Activated CD4-positive, alpha-beta T cell treated with anti-CD3 and anti-CD28 coated beads for 48 hours (primary cell): ENCODE results near the gene NTPCR.

Experiments used
- DNase-seq: peaks from one replicate; pipeline ENCODE4 v3.0.0-alpha.2; 2020

Gene NTPCR

GRCh38 chr1:232965124-232965911, 14.9 kb downstream of the NTPCR start:
- DNase-seq = no peak

- DNase-seq = no peak
These were observed 15.5 kb downstream of the NTPCR start for GRCh38 chr1:232965912-232966217.

DNA sequence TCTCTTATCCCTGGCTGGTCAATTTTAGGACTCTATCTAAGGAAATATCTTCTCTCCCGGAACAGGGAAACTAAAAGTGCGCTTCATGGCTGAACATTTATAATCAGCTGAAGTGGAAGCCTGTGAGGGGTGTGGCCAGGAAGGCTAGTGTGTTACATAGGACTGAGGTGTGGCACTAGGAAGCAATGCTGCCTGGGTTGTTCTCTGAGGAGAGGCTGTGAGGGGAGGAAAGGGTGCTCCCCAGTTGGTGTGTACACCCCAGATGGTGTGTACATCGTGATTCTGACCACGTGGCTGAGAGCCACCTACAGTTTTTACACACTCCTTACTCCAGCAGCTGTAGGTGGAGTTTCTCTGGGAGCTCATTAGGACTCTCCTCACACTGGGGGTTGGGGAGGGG, 16.3 kb downstream of the NTPCR start:
- DNase-seq = no peak

DNA sequence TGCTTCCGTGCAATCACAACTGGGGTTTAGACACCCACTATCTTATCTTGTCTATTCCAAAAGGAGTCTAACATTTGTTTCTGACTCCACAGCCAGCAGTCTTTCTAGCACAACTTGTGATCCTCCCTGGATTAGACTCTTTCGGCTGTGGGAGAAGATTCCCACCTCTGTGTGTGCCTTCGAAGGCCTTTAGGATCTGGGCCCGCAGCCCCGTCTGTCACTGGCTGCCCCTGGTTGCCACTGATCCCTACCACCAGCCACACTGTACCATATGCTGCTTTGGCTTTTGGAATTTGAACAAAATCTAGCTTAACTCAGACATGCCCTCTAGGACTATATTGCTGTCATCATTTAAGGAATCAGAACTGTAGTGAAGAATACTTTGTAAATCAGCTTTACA, 18.0 kb downstream of the NTPCR start:
- no peak for DNase-seq

GRCh38 chr1:232968965-232969364, 18.6 kb downstream of the NTPCR start:
- DNase-seq = no peak

DNA sequence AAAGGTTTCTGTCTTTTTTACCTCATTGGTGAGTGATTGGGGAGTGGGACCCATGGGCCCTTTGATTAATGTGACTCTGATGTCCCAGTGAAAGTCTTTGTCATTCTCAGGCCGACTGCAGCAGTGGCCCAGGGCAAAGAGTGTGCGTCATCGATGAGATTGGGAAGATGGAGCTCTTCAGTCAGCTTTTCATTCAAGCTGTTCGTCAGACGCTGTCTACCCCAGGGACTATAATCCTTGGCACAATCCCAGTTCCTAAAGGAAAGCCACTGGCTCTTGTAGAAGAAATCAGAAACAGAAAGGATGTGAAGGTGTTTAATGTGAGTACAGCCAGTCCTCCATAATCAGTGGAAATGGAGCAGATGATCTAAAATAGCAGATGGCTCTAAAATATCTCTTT, 19.4 kb downstream of the NTPCR start:
- DNase-seq = no peak

GRCh38 chr1:232970508-232970907, 20.1 kb downstream of the NTPCR start:
- no peak for DNase-seq

DNA sequence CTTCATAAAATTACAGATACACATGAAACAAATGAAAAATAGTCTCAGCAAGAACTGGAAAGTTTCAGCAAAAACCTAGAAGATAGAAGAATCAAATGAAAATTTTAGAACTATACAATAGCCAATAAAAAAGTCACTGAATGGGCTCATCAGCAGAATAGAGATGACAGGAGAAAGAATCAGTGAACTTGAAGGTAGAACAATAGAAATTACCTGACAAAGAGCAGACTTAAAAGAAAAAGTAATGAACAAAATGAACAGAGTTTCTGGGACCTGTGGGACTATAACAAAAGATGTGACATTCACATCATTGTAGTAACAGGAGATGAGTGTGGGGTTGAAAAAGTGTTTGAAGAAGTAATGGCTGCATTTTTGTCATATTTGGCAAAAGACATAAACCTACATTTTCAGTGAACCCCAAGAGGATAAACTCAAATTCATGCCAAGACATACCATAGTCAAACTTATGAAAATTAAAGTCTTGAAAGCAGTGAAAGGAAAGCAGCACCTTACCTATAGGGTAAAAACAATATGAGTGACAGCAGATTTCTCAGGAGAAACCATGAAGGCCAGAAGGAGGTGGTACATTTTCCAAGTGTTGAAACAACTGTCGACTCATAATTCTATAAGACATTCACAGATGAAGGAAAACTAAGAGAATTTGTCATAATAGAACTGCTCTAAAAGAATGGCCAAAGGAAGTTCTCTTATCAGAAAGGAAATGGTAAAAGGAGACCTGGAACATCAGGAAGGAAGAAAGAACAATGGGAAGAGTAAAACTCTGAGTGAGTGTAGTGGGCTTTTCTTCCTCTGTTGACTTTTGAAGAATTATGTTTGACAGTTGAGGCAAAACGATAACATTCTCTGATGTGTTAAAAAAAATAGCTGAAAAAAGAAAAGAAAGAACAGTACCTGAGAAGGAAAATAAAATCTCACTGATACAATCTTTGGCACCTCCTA, 23.5 kb downstream of the NTPCR start:
- no peak for DNase-seq

DNA sequence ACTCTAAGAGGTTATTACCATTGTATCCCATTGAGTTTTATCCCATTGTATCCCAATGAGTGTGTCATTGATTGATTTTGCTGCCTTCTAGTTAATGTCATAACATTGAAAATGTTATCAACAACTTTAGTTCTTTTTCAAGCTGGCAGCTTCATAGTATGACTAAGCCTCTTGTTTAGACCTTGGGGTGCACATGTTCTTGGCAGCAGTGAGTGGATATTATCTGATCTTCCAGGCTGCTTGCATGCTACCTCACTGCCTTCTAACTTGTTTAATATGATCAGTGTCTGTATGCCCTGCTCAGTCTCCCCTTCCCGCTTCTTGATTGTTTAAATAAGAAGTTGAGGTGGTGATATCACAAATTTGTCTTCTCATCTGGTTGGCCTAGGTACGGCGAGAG, 24.6 kb downstream of the NTPCR start:
- no peak for DNase-seq

- DNase-seq = peak; percentile 24
These were observed 27.8 kb downstream of the NTPCR start for GRCh38 chr1:232978091-232978634.

DNA sequence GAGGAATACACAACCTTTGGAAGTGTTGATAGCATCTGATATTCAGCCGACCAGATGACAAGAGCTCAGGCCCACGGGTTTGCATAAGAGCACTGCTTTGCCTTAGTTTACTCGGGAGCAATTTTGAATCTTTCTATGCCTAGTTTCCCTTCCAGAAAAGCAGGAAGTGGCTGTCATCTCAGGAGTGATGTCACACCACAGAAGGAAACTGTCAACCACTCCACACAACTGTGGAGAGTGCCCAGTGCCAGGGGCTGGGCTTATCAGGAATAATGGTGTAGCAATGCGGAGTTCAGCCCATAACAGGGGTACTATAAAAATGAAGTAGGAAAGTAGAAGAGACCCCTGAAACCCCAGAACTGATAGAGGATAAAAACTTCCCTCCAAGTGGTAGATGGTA, 28.4 kb downstream of the NTPCR start:
- no peak for DNase-seq

GRCh38 chr1:232979558-232979957, 29.1 kb downstream of the NTPCR start:
- no peak for DNase-seq

GRCh38 chr1:232980355-232980978, 30.1 kb downstream of the NTPCR start:
- no peak for DNase-seq

DNA sequence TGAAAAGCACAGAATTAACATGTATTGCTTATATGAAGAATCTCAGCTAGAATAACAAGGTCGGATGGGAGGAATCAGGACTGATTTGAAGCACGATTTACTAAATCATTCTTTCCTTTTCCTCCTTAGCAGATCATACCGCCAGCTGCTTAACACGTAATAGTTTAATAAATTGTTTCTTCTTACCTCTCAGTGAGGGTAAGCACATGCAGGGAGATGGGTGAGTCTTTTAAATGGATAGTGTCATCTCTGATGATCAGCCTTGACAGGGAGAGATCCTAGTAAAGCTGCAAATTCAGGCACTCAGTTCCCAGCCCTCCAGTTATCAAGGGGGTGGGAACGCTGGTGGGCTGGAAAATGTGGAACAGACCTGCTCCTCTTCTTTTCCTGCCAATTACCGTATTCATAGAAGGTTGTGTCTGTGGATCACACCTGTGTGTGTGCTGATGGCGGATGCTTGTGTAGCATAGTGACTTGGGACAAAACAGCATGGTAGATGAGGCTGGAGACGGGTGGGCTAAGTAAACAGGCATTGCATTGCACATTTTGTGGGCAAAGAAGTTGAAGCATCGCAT, 30.7 kb downstream of the NTPCR start:
- no peak for DNase-seq

- DNase-seq = no peak
These were observed 32.0 kb downstream of the NTPCR start for GRCh38 chr1:232982238-232982944.

DNA sequence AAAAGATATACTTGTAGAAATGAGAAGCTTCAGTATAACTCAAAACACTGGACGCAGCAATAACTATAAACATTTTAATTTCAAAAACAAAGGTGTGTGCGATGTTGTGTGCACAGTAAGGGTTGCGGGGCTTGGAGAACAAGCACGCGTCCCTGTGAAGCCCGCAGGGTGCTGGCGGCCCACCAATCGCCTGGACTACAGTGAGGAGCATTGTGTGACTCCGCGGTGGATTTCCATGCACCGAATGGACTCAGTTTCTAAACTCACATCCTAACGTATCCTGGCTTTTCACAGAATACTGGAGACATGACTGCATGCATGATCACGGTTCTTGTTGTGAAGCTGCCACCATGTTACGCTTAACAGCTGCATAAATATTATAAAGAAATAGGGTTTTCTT, 33.0 kb downstream of the NTPCR start:
- DNase-seq = no peak

DNA sequence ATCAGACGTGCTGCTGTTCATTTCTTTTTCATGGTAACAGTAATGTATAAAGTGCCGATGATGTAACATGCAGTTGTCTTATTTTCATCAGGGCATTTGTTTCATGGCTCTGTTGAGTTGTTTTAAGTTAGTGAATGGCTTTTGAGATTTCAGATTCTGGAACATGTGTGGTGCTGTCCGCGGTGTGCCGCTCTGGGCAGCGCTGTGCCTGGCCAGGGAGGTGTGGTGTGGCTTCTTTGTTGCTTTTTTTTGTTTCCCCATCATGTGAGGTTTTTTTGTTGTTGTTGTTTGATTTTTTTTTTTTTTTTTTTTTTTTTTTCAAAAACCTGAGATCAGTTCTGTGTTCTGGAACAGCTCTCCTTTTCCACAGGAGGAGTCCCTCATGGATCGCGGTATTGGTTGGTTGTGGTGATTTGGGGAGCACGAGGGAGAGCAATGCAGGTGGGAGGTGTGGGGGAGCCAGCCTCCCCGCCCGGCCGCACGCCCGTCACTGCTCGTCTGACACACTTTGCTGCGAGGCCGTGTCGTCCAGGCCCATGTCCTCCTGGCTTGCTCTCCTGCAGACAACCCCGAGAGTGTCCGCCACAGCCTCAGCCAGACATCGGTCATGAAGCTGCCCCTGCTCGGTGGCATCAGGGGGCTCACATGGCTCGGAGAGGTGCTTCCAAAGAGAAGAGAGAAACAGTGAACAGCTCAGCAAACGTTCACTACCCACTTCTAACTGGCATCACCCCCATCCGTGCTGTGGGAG, 33.6 kb downstream of the NTPCR start:
- DNase-seq = no peak

GRCh38 chr1:232984577-232985425, 34.4 kb downstream of the NTPCR start:
- no peak for DNase-seq

DNA sequence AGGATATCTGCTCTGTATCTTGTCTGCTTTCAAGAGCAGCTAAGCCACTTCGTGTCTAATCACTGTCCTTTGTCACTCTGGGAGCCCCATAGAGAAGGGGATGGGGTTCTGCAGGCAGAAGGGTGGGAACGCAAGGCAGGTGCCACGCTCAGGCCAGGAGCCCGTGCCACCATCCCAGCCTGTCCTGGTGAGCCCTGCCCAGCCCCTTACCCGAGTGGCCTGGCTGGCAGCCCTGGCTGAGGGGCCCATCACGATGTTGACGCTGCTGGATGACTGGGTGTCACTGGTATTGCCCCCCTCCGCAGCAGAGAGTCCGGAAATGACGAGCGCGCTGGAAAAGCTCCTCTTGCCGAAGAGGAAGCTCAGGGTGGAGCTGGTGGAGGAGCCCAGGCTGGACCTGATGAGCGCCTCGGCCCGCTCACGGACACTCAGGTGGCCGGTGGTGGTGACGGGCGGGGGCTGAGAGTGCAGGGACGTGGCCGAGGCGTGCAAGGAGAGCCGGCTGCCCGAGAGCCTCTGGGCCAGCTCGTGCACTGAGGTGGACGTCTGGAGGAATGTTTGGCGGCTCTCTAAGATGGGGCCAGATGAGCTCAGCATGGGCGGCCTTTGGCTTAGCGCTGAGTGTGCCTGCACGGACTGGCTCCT, 35.6 kb downstream of the NTPCR start:
- no peak for DNase-seq

DNA sequence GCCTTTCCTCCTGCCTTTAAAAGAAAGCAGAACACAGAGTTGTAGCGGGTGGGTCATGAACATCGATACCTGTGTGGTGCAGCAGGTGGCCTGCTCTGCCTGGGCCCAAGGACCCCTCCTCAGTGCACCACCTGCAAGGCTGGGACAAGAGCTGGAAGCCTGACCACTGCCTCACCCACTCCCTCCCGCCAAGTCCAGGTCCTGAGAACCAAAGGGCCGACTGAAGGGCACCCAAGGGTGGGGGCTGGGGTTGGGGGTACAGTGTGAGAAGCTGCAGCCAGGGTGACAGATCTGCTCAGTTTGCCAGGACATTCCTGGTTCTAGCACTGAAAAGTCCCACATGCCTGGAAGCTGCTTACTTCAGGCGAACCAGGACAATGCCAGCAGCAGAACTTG, 36.1 kb downstream of the NTPCR start:
- no peak for DNase-seq
